SJCRH30 (cell line): ENCODE measurements around the gene LHFPL6. TPM values are rescaled to one million over a fixed set of nuclear protein-coding genes. Genes with fewer than 3 reads are reported as not detected.

ENCODE experiments used
- DNase-seq, 2 experiments: peaks; one replicate each; pipeline ENCODE4 v3.0.0-alpha.2; 2015 to 2020
- H3K27ac ChIP-seq: fragments of 250-450 bp; sonication (Bioruptor Pico); 2 replicates; pipeline ENCODE4 v1.5.1; 2020; ENCODE audit warnings: mild to moderate bottlenecking, moderate library complexity
- H3K27me3 ChIP-seq: fragments of 250-450 bp; sonication (Bioruptor Pico); 2 replicates; pipeline ENCODE4 v1.5.1; 2020; ENCODE audit warnings: mild to moderate bottlenecking, moderate library complexity
- H3K36me3 ChIP-seq: fragments of 250-450 bp; sonication (Bioruptor Pico); 2 replicates; pipeline ENCODE4 v1.5.1; 2020; ENCODE audit warnings: mild to moderate bottlenecking, moderate library complexity
- H3K4me1 ChIP-seq: fragments of 250-450 bp; sonication (Bioruptor Pico); 2 replicates; pipeline ENCODE4 v1.5.1; 2020; ENCODE audit warnings: mild to moderate bottlenecking, moderate library complexity
- H3K4me3 ChIP-seq: fragments of 250-450 bp; sonication (Bioruptor Pico); 2 replicates; pipeline ENCODE4 v1.5.1; 2020; ENCODE audit warnings: mild to moderate bottlenecking, moderate library complexity
- H3K9me3 ChIP-seq: fragments of 250-450 bp; sonication (Bioruptor Pico); replicated peaks from 2 replicates; pipeline ENCODE4 v1.5.1; 2020; ENCODE audit warnings: mild to moderate bottlenecking, moderate library complexity
- total RNA-seq: library from RNA; depleted of rRNA; stranded (reverse); fragments of >200 nt; shearing (Covaris generic); gene quantifications from 2 replicates; pipeline ENCODE4 v1.2.3, GENCODE V29; 2014

LHFPL6 gene
- total RNA-seq, 1 experiment from 2014 or later: 35.6 TPM

DNA sequence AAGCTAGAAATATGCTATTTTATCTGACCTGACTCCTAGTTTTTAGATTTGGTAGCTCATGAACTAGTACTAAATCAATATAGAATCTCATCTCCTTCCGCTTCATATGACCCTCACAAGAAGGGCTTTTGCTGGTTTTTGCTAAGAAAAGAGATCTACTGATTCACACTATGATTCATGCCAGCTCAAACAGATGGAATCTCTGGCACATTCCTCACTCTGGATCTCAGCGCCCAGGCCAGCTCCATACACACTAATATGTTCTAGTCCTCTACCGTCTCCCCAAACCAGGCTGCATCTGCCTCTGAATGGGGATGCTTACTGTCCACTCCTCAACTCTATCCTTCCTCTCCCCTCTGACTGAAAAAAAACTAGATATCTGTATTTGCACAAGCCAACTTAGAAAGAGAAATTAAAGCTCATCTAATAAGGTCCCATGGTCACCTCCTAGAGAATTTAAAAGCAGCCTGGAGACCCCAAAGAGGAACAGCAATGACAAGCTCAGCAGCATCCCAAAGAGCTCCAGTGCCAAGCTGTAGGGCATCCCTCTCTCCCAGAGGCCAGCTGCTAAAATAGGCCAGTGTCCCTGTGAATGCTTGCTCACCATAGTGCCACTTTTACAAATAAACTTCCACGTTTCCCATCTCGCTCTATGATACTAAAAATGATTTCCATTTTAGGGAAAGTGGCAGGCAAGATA is 74.9 kb downstream of the LHFPL6 start:
- DNase-seq: peak; percentile 54 to 56
- peaks cover 31% of the 10 kb centered on the region for H3K4me1 ChIP-seq
- no peaks in the 10 kb centered on the region for H3K9me3 ChIP-seq
- no peaks in the 10 kb centered on the region for H3K36me3 ChIP-seq
- H3K4me3 ChIP-seq: no peak overlapping the region
- no peak overlapping the region; the same call in 1 of the 2 replicates for H3K27ac ChIP-seq
- no peaks in the 10 kb centered on the region for H3K27me3 ChIP-seq

DNA sequence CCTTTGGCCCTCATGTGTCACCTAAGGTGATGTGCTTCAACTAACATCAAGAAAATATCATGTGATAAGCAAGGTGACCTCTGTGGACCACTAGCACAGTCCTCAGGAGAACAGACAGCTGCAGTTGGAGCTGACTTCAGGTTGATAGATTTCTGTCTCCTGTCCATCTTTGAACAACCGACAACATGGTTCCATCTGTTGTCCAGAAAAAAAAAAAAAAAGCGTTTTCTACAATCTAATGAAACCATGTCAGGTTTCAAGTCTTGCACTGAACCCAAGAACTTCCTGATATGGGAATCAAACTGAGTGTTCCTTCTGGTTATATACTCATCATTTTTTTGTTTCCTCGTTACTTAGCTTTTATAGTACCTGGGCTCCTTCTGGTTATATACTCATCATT is 75.7 kb downstream of the LHFPL6 start:
- peaks cover 30% of the 10 kb centered on the region for H3K4me1 ChIP-seq
- DNase-seq: no peak
- no peaks in the 10 kb centered on the region for H3K36me3 ChIP-seq
- H3K27me3 ChIP-seq: no peaks in the 10 kb centered on the region
- H3K9me3 ChIP-seq: no peaks in the 10 kb centered on the region
- H3K27ac ChIP-seq: no peak overlapping the region; the same call in 1 of the 2 replicates
- H3K4me3 ChIP-seq: no peak overlapping the region

GRCh38 chr13:39526499-39526898 is 76.5 kb downstream of the LHFPL6 start:
- Histone ChIP-seq H3K4me1 (peaks cover 23% of the 10 kb centered on the region), H3K4me3 (no peak overlapping the region), H3K9me3 (no peaks in the 10 kb centered on the region), H3K36me3 (no peaks in the 10 kb centered on the region), H3K27ac (no peak overlapping the region), H3K27me3 (no peaks in the 10 kb centered on the region)
- no peak for DNase-seq

GRCh38 chr13:39525506-39525905 is 77.5 kb downstream of the LHFPL6 start:
- DNase-seq: no peak
- Histone ChIP-seq H3K36me3 (no peaks in the 10 kb centered on the region), H3K4me1 (peaks cover 14% of the 10 kb centered on the region), H3K9me3 (no peaks in the 10 kb centered on the region), H3K27me3 (no peaks in the 10 kb centered on the region), H3K27ac (no peak overlapping the region), H3K4me3 (no peak overlapping the region)

DNA sequence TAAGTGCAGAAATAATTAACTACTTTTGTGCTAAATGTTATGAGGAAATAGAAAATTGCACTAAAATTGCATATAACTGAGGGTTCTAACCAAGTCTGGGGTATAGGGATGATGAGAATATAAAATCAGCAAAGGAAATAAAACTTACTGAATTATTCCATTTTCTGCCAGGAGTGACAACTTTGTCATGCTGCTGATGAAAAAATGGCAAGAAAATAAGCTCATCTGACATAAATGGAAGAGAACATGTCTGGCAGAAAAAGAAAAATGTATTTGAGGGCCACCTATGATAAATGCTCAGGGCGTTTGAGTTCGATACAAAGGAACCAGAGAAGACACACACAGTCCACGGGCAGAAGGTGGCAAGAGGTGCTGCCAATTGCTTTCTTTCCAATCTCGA is 78.2 kb downstream of the LHFPL6 start:
- H3K9me3 ChIP-seq: no peaks in the 10 kb centered on the region
- H3K4me3 ChIP-seq: no peak overlapping the region
- H3K27me3 ChIP-seq: no peaks in the 10 kb centered on the region
- H3K4me1 ChIP-seq: peaks cover 11% of the 10 kb centered on the region; the same call in 1 of the 2 replicates
- DNase-seq: no peak
- no peaks in the 10 kb centered on the region for H3K36me3 ChIP-seq
- no peak overlapping the region for H3K27ac ChIP-seq

- H3K4me1 ChIP-seq: no peaks in the 10 kb centered on the region
- no peaks in the 10 kb centered on the region for H3K36me3 ChIP-seq
- H3K27me3 ChIP-seq: no peaks in the 10 kb centered on the region
- H3K9me3 ChIP-seq: no peaks in the 10 kb centered on the region
- no peak overlapping the region for H3K27ac ChIP-seq
- H3K4me3 ChIP-seq: no peak overlapping the region
- DNase-seq: no peak
Measured at GRCh38 chr13:39522329-39522728, 80.7 kb downstream of the LHFPL6 start.

DNA sequence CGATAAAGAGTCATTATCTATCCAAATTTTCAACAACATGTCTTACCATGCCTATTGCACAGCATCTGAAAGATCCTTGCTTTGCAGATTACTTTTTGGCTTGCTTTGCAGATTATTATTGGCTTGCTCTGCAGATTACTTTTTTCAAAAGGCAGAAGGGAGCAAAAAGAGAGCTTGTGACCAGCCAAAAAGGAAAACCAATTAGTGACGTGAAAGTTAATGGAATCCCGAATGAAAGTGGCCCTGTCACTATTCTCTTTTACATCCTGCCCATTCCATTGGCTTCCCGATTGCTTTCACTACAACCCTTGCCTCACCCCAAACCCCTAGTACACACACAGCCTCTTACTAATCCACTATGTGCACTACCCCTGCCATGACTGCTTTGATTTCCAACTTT is 81.3 kb downstream of the LHFPL6 start:
- Histone ChIP-seq H3K4me3 (no peak overlapping the region), H3K9me3 (no peaks in the 10 kb centered on the region), H3K36me3 (no peaks in the 10 kb centered on the region), H3K4me1 (no peaks in the 10 kb centered on the region), H3K27ac (no peak overlapping the region), H3K27me3 (no peaks in the 10 kb centered on the region)
- DNase-seq: no peak

DNA sequence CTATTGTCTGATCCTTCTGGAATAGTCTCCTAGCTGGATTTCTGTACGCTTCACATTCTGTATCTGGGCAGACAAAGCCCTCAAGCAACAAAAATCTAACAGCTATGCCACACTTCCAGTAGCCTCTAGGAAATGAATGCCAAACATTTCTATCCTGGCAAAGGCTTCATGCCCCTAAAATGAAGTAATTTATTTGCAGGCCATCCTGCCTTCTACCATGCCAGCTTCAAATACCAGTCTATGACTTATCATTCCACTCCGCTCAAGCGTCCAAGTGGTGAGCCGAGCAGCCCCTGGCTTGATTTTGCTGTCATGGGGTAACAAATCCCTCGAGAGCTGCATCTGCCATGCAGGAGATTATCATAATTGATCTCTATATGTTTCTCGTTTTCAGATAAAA is 86.9 kb downstream of the LHFPL6 start:
- DNase-seq: no peak
- Histone ChIP-seq H3K36me3 (no peaks in the 10 kb centered on the region), H3K4me1 (no peaks in the 10 kb centered on the region), H3K27ac (no peak overlapping the region), H3K9me3 (no peaks in the 10 kb centered on the region), H3K27me3 (no peaks in the 10 kb centered on the region), H3K4me3 (no peak overlapping the region)

- H3K9me3 ChIP-seq: no peaks in the 10 kb centered on the region
Measured at GRCh38 chr13:39515224-39515714, 87.7 kb downstream of the LHFPL6 start.

DNA sequence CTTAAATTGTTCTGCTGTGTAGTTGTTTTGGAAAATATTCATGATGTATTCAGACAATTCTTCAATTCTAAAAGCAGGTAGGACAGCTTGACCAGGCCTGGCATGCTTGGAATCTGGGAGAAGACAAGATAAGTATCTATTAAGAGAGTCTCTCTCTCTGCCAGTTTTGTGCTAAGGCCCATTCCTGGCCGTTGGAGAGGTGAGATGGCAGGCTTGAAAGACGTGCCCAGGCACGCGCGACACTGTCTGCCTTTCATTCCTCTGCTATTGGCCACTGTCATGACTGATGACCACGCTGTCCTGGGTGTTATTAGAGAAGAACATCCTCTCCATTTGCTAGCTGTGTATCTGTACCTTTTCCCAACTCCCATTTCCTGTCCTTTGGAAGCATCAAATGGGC is 90.3 kb downstream of the LHFPL6 start:
- no peak for DNase-seq
- no peaks in the 10 kb centered on the region for H3K4me1 ChIP-seq
- H3K4me3 ChIP-seq: no peak overlapping the region
- no peak overlapping the region for H3K27ac ChIP-seq
- H3K9me3 ChIP-seq: no peaks in the 10 kb centered on the region; the same call in 1 of the 2 replicates
- H3K36me3 ChIP-seq: no peaks in the 10 kb centered on the region
- no peaks in the 10 kb centered on the region for H3K27me3 ChIP-seq

More at GRCh38 chr13:39515224-39515714, 87.7 kb downstream of the LHFPL6 start:
- H3K27ac ChIP-seq: no peak overlapping the region
- H3K27me3 ChIP-seq: no peaks in the 10 kb centered on the region
- H3K4me1 ChIP-seq: no peaks in the 10 kb centered on the region
- H3K36me3 ChIP-seq: no peaks in the 10 kb centered on the region
- H3K4me3 ChIP-seq: no peak overlapping the region
- no peak for DNase-seq

DNA sequence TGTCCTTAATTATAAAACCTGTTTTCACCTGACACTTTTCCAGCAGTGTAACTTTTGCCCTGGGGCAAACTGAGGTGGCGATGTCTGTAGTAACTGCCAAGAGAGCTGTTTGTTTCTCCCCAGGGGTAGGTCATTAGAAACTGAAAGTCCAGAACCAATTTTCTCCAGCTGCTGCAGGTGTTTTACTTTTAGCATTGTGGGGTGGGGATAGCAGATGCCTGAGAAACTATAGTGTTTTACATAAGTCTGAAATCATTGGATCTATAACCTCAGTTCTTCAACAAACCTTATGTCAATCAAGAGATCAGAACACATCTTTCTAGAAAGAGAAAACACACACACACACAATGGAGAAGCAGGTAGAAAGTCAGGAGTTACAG is 92.7 kb downstream of the LHFPL6 start:
- no peak overlapping the region for H3K27ac ChIP-seq
- no peaks in the 10 kb centered on the region; the same call in 1 of the 2 replicates for H3K9me3 ChIP-seq
- no peaks in the 10 kb centered on the region for H3K27me3 ChIP-seq
- H3K4me1 ChIP-seq: no peaks in the 10 kb centered on the region
- H3K36me3 ChIP-seq: no peaks in the 10 kb centered on the region
- H3K4me3 ChIP-seq: no peak overlapping the region
- peak in 1 of 2 experiments; percentile 14 for DNase-seq

DNA sequence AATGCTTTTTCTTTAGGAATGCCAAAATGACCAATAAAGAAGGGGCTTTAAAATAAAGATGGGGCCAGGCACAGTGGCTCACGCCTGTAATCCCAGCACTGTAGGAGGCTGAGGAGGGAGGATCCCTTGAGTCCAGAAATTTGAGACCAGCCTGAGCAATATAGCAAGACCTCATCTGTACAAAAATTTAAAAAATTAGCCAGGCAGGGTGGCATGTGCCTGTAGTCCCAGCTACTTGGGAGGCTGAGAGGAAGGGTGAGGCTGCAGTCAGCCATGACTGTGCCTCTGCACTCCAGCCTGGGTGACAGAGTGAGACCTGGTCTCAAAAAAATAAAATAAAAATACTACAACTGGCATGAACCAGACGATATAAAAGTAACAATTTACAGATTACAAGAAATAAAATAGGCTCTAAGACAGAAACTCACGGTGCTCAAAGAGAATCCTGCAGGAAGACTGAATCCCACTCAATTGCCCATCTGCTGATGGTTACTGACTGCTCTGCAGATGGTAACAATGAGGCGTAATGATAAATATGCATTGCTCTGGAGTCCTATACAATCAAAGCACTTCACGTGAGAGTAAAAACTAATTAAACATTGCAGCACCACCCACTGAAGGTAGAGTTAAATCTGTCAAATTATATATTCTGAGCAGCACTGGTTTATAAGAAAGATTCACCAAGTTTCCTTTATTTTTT is 93.2 kb downstream of the LHFPL6 start:
- no peaks in the 10 kb centered on the region for H3K36me3 ChIP-seq
- no peak overlapping the region for H3K27ac ChIP-seq
- no peak overlapping the region for H3K4me3 ChIP-seq
- H3K4me1 ChIP-seq: no peaks in the 10 kb centered on the region
- no peaks in the 10 kb centered on the region; the same call in 1 of the 2 replicates for H3K9me3 ChIP-seq
- no peak for DNase-seq
- H3K27me3 ChIP-seq: no peaks in the 10 kb centered on the region

DNA sequence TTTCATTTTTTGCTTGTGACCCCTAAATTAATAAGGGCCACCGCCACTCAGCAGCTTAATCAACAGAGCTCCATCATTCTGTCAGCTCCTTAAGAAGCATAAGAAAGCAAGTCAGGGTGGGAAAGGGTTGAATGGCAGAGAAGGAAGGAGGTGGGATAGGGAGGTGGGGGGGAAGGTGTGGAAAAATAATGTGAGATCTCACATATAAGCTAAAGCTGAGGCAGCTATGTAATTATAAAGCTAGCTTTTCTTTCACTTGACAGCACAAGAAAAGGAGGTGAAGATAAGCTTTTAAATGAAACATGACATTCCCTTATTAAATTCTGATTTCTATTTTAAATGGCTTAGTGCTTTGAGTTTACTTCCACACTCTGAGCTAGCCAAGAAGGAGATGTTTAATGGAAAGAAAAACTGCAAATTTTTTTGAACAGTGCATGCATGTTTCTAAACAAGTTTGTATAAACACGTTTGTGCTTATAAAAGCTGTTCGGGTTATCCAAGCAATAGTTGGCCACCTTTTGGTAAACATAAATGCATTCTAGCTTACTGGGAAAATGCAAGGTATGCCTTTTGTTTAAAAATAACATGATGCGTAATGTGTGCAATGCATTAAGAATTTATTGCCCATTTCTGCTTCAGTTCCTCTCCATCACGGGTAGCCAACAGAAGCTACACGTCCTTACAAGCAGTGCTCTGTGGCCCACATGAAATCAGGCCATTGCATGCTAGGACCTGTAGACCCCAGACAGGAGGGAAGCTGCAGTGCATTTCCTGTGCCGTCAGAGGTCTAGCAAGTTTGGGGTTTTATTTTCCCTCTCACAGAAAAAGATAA is 96.2 kb downstream of the LHFPL6 start:
- H3K4me3 ChIP-seq: no peak overlapping the region
- no peaks in the 10 kb centered on the region for H3K4me1 ChIP-seq
- no peak overlapping the region for H3K27ac ChIP-seq
- DNase-seq: no peak
- H3K36me3 ChIP-seq: no peaks in the 10 kb centered on the region
- no peaks in the 10 kb centered on the region; the same call in 1 of the 2 replicates for H3K9me3 ChIP-seq
- H3K27me3 ChIP-seq: no peaks in the 10 kb centered on the region

DNA sequence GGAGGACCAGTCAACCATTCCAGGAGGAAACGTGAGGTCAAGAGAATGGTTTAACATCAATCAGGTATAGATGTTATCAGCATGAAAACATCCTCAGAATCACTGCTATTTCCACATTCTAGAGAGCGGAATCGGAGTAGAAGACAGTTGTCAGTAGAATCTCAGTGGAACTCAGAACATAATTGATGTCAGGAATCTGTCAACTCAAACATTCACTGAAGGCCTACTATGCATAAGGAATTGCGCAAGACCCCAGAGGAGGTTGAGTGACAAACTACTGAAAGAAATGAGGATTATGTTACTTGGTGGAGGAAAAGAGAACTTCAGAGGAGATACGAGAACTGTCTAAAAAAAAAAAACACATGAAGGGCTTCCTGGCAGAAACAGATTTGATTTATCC is 97.8 kb downstream of the LHFPL6 start:
- Histone ChIP-seq H3K36me3 (no peaks in the 10 kb centered on the region), H3K4me1 (no peaks in the 10 kb centered on the region), H3K27me3 (no peaks in the 10 kb centered on the region), H3K4me3 (no peak overlapping the region), H3K27ac (no peak overlapping the region), H3K9me3 (no peaks in the 10 kb centered on the region; the same call in 1 of the 2 replicates)
- no peak for DNase-seq

DNA sequence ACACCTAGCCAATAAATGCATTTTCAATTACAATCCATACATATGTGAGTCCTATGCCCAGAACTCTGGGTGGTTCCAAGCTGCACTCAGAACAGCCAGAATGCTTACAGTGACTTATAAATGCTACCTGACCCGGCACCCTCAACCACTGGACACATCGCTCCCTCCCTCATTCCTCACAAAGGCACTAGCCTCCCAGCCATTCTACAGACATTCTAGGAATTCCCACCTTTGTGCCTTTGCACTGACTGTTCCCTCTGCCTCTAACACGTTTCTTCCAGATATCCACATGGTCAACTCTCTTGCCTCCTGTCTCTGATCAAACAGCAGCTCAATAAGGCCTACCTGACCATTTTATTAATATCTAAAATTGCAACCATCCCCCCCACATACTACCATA is 99.9 kb downstream of the LHFPL6 start:
- Histone ChIP-seq H3K4me1 (no peaks in the 10 kb centered on the region), H3K36me3 (no peaks in the 10 kb centered on the region), H3K27ac (no peak overlapping the region), H3K27me3 (no peaks in the 10 kb centered on the region), H3K4me3 (no peak overlapping the region), H3K9me3 (no peaks in the 10 kb centered on the region)
- no peak for DNase-seq
